HG03439 (cell line): Measurements from ENCODE around the gene MLLT3.
"Not testable (repeated sequence)": the region's sequence is repeated elsewhere in the genome, so short reads cannot be mapped to it uniquely, and the experiment has no call there.

Experiments
- ATAC-seq: cut with Tn5 transposase; IDR thresholded peaks from one replicate; pipeline ENCODE4 v1.9.1; 2021; ENCODE audit warnings: mild to moderate bottlenecking, moderate library complexity; ENCODE audit not compliant: unreplicated experiment

The MLLT3 gene

DNA sequence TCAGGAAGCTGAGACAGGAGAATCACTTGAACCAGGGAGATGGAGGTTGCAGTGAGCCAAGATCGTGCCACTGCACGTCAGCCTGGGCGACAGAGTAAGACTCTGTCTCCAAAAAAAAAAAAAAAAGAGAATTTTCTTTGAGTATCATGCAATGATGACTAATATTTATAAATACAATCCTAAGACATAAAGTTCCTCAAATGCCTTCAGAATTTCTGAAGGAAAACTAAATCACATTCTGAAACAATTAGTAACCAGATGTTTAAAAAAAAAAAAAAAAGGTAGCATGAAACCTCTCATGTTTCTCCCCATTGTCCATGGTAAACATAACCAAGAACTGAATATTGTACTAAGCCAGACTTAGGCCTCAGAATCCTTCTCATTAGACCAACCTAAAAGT, 23.1 kb downstream of the MLLT3 start:
- no peak for ATAC-seq

GRCh38 chr9:20598367-20598766, 23.9 kb downstream of the MLLT3 start:
- no peak for ATAC-seq

DNA sequence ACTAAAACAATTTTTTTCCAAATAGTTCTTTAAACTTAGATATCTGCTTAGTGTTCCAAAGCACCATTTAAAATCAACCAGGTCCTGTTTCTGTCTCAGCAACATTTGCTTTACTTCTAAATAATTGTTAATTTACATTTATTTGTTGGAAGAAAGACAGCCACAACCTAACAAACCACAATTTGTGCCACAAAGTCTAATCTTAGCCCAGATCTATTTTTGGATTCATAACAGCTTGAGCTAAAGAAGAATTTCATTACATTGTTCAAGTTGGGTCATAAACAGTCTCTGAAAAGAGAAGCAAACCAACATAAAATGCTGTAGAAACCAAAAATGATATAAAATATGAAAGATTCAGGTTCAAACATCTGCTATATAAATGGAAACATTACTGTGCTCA, 24.4 kb downstream of the MLLT3 start:
- ATAC-seq = no peak

GRCh38 chr9:20594608-20595007, 27.7 kb downstream of the MLLT3 start:
- no peak for ATAC-seq

GRCh38 chr9:20593537-20593936, 28.8 kb downstream of the MLLT3 start:
- no peak for ATAC-seq

DNA sequence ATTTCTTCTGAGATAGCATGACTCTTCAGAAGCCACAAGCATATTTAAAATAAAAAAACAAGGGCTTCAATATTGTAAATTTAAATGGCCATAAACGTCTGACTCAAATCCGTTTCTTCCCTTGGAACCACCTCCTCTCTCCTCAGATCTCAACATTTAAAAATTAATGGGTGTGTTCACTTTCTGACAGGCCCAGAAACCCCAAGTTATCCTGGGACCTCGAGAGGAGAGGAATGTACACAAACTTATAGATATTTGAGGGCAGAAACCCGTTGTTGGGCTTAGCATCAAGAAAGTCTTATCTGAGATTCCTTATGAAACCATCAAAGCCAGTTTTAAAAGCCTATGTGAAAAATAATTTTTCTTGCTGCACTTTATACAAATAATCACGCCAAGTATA, 29.2 kb downstream of the MLLT3 start:
- ATAC-seq = no peak

DNA sequence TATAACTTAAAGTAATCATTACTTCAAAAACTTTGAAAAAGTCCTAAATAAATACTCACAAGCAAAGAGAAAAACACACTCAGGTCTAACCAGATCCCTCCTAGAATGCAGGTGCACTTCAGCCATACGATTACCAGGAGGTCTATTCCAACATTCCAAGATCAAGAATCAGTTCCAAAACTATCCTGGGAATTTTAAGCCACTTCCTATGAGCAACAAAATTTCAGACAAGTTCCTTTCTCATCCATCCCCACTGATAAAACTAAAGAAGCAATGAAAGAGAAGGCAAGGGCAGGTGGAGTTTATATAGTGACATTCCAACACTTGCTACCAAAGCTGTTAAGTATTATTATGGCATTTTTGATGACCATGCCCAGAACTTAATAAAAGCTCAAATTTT, 29.6 kb downstream of the MLLT3 start:
- ATAC-seq = no peak

- no peak for ATAC-seq
These were observed 31.1 kb downstream of the MLLT3 start for GRCh38 chr9:20591223-20591622.

DNA sequence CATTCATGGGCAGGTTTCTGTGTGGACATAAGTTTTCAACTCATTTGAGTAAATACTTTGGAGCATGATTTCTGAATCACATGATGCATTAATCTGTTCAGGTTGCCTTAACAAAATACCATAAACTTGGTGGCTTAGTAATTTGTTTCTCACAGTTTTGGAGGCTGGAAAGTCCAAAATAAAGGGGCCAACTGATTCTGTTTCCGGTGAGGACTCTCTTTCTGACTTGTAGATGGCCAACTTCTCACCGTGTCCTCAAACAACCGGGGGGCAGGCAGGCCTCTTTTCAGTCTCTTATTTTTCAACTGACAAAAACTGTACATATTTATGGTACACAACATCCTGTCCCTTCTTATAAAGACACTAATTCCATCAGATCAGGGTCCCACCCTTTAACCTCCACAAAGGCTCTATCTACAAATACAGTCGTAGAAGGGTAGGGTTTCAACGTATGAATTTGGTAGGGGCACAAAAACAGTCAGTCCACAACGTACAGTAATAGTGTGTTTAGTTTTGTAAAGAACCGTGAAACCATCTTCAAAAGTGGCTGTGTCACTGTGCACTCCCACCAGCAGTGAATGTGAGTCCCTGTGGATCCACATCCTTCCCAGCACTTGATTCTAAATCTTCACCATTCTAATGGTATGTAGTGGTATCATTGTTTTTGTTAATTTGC, 37.2 kb downstream of the MLLT3 start:
- no peak for ATAC-seq

DNA sequence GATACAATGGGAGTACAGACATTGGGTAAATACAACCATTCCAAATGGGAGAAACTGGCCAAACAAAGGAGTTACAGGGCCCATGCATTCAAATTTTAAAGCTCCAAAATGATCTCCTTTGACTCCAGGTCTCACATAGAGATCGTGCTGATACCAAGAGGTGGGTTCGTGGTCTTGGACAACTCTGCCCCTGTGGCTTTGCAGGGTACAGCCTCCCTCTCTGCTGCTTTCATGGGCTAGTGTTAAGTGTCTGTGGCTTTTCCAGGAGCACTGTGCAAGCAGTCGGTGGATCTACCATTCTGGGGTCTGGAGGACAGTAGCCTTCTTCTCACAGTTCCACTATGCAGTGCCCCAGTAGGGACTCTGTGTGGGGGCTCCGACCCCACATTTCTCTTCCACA, 39.2 kb downstream of the MLLT3 start:
- not testable (repeated sequence) for ATAC-seq

GRCh38 chr9:20582150-20582549, 40.1 kb downstream of the MLLT3 start:
- ATAC-seq = peak; percentile 52

- no peak for ATAC-seq
These were observed 41.6 kb downstream of the MLLT3 start for GRCh38 chr9:20580673-20581072.

- ATAC-seq = no peak
These were observed 42.6 kb downstream of the MLLT3 start for GRCh38 chr9:20579524-20580314.

- ATAC-seq = no peak
These were observed 49.3 kb downstream of the MLLT3 start for GRCh38 chr9:20573023-20573422.

DNA sequence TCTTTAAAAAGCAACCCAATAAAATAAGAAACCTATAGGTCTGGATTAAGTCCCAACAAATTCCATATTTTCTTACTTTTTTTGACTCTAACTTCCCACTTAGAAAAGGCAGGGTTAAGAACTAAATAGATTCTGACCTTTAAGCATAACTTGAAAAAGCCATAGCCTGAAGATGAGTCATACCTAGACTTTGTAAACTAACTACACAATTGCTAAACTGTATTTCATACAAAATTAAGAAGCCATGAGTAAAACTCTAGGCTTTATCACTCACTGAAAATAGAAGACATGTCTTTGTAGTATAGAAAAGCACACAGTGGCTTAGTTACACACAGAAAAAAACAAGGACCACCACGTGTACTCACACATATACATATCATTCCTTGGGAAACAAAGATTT, 51.5 kb downstream of the MLLT3 start:
- ATAC-seq = no peak

- no peak for ATAC-seq
These were observed 52.2 kb downstream of the MLLT3 start for GRCh38 chr9:20570087-20570486.

- ATAC-seq = no peak
These were observed 52.8 kb downstream of the MLLT3 start for GRCh38 chr9:20569525-20569924.

DNA sequence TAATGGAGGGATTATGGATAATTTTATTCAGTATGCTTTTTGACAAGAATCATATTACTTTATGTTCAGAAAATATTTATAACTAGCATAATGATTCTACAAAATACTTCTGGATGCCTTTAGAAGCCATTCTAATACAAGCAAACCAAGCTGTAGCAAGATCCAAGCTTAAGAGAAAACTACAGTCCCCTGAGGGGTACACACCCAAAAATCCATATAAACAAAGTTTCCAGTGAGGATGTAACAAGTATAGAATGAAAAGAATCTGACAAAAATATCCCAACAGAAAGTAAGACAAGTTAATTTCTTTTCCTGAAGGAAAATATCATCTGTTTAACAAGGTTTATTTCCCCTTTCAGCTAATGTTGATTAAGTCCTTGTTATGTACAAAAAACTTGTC, 53.9 kb downstream of the MLLT3 start:
- ATAC-seq = no peak

GRCh38 chr9:20566401-20566800, 55.9 kb downstream of the MLLT3 start:
- no peak for ATAC-seq

DNA sequence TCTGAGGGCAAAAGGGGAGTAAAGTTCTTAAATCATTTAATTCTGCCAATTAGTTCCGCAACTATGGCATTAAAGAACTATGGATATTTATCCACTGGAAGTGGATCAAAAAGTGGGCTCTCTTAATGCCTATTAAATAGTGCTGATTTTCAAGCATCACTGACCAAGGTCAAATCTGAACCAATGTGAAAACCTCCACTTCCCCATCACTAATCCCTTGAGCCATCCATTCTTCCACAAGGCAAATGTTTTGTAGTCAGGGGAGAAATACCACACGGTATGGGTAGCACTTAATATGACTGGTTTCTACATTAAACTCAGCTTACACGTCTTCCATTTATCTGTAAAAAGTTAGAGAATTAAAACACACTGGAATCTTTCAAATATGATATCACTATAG, 57.6 kb downstream of the MLLT3 start:
- ATAC-seq = no peak

- no peak for ATAC-seq
These were observed 58.4 kb downstream of the MLLT3 start for GRCh38 chr9:20563917-20564316.

- ATAC-seq = no peak
These were observed 60.2 kb downstream of the MLLT3 start for GRCh38 chr9:20562051-20562450.

DNA sequence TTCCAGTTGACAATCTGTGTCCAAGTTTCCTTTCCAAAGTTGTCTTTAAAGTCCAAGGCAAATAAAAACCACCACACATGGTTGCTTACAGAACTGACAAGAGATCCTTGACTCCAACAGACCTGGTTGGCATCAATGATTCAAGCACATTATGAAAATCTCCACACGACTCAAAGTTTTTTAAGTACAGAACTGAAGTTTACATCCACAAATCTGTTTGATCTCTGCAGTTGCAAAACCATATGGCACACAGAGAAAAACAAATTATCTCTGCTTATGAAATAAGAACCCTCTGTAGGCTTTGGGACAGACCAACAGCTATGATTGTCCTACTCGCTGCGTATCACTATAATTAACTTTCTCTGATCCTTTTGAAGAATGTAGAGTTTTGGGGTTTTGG, 60.8 kb downstream of the MLLT3 start:
- ATAC-seq = no peak
